Measurements from ENCODE around the gene ARPC1A.
"Not testable (repeated sequence)": the region's sequence is repeated elsewhere in the genome, so short reads cannot be mapped to it uniquely, and the experiment has no call there.

ARPC1A gene

DNA sequence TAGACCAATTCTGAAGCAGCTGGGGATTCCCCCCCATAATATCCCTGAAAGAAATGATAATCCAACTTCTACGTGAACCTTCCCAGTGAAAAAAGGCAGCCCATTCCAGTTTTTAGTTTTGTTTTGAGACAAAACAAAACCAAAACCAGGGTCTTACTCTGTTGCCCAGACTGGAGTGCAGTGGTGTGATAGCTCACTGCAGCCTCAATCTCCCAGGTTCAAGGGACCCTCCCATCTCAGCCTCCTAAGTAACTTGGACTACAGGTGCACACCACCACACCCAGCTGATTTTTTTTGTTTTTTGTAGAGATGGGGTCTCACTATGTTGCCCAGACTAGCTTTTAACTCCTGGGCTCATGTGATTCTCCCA, 12.5 kb upstream of the ARPC1A start:
- DNase-seq (ENCODE audit: extremely low spot score) = no peak
- TF ChIP-seq ZNF384 (IDR thresholded peaks at IDR 0.05) (no peak), LEF1 (IDR thresholded peaks at IDR 0.05; ENCODE audit: borderline replicate concordance) (no peak), ARNT (IDR thresholded peaks at IDR 0.05) (no peak), FOXK2 (IDR thresholded peaks at IDR 0.05) (no peak), ELF4 (IDR thresholded peaks at IDR 0.05) (no peak)
- POLR2A ChIA-PET = interaction anchor here (1.1 kb wide), 1 partner anchor 13 kb away, joined by 3 read pairs; the partner anchor contains the start of gene ARPC1A
- CTCF ChIA-PET = interaction anchor here (0.6 to 1.7 kb wide), 2 partner anchors 233 to 272 kb away, joined by 3 to 7 read pairs; no protein-coding TSS in a partner anchor

DNA sequence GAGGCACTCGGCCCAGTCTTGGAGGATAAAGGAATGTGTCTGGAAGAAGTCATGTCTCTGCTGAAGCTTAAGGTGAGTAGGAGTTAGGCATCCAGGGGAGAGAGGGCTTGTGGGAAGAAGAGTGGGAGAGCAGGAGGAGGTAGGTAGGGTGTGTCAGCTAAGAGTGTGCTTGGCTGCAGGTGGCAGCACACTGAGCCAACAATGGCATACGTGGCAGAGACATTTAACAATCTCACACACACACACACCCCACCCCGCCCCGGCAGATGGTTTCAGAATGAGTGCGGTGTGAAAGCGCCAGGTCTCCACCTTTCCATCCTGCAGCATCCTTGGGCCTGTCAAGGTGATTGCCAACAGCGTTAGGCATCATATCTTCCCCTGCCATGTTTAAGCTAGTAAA, 11.2 kb upstream of the ARPC1A start:
- CTCF ChIA-PET = no interaction called here
- TF ChIP-seq SUZ12 (IDR thresholded peaks at IDR 0.05) (no peak), FOXA1 (IDR thresholded peaks at IDR 0.05) (no peak), LEF1 (IDR thresholded peaks at IDR 0.05; ENCODE audit: borderline replicate concordance) (no peak), HDGF (IDR thresholded peaks at IDR 0.05; ENCODE audit: borderline replicate concordance) (no peak), ARNT (IDR thresholded peaks at IDR 0.05) (no peak), ELF4 (IDR thresholded peaks at IDR 0.05) (no peak), NFRKB (IDR thresholded peaks at IDR 0.05) (no peak), FOXK2 (IDR thresholded peaks at IDR 0.05) (no peak)

DNA sequence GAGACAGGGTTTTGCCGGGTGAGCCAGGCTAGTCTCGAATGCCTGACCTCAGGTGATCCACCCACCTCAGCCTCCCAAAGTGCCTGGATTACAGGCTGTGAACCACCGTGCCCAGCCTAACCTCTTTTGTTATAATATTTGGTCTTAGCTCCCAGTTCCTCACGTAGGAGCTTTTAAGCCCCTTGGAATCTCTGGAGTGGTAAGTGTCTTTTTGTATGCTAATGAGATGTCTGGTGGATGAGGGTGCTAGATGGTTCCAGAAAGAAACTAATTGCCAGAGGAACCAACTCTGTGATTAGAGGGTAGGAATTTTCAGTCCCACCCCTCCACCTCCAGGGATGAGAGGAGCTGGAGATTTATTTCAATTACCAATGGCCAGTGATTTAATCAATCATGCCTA, 5.3 kb upstream of the ARPC1A start:
- DNase-seq (ENCODE audit: extremely low spot score) = no peak
- CTCF ChIA-PET = no interaction called here
- TF ChIP-seq CTBP1 (IDR thresholded peaks at IDR 0.05; ENCODE audit: borderline replicate concordance) (no peak), ARNT (IDR thresholded peaks at IDR 0.05) (no peak), TARDBP (IDR thresholded peaks at IDR 0.05) (no peak), SUZ12 (IDR thresholded peaks at IDR 0.05) (no peak), FOXK2 (IDR thresholded peaks at IDR 0.05) (no peak), L3MBTL2 (conservative IDR thresholded peaks at IDR 0.05) (no peak), ELF4 (IDR thresholded peaks at IDR 0.05) (no peak), FOXA1 (IDR thresholded peaks at IDR 0.05) (no peak), LEF1 (IDR thresholded peaks at IDR 0.05; ENCODE audit: borderline replicate concordance) (no peak), BHLHE40 (IDR thresholded peaks at IDR 0.05; ENCODE audit: borderline replicate concordance) (no peak), SP1 (IDR thresholded peaks at IDR 0.05) (no peak), ZNF384 (IDR thresholded peaks at IDR 0.05) (no peak), HDGF (IDR thresholded peaks at IDR 0.05; ENCODE audit: borderline replicate concordance) (no peak), NFRKB (IDR thresholded peaks at IDR 0.05) (no peak), FOXM1 (IDR thresholded peaks at IDR 0.05; ENCODE audit: borderline replicate concordance) (no peak)
- POLR2A ChIA-PET = interaction anchor here (0.8 to 1.3 kb wide), 3 partner anchors 9 to 89 kb away, joined by 3 read pairs; partner anchors contain the start of gene BUD31

More for the DNA sequence above, 11.2 kb upstream of the ARPC1A start:
- POLR2A ChIA-PET = no interaction called here
- no peak for DNase-seq (ENCODE audit: extremely low spot score)

DNA sequence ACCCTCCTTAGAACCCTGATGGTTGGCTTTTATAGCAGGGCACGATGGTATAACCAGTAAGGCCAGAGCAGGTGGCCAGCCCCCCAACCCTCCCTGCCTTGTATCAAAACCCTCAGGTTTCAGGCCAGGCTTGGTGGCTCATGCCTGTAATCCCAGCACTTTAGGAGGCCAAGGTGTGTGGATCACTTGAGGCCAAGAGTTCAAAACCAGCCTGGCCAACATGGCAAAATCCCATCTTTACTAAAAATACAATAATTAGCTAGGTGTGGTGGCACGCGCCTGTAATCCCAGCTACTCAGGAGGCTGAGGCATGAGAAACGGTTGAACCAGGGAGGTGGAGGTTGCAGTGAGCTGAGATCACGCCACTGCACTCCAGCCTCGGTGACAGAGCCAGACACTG, 3.0 kb upstream of the ARPC1A start:
- CTCF ChIA-PET; DNase-seq (ENCODE audit: extremely low spot score); POLR2A ChIA-PET: not testable (repeated sequence)

DNA sequence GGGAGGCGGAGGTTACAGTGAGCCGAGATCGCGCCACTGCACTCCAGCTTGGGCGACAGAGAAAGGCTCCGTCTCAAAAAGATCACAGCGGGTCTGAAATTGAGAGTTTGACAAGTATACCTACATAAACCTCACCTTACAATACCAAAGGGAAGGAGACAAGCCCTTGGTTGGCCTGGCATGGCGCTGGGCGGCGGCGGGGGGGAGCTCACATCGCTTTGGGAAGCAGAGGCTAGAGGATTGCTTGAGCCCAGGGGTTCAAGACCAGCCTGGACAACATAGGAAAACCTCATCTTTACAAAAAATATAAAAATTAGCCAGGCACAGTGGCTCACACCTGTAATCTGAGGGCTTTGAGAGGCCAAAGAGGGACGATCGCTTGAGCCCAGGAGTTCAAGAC, 1.1 kb upstream of the ARPC1A start:
- CTCF ChIA-PET = no interaction called here
- POLR2A ChIA-PET = interaction anchor here (1.1 to 1.8 kb wide), 6 partner anchors 9 to 140 kb away, joined by 3 to 7 read pairs (median 3); partner anchors contain the start of genes BUD31 and PDAP1
- DNase-seq (ENCODE audit: extremely low spot score) = no peak
- no peak for TF ChIP-seq HDGF (IDR thresholded peaks at IDR 0.05; ENCODE audit: borderline replicate concordance)
- TF ChIP-seq FOXM1 (IDR thresholded peaks at IDR 0.05; ENCODE audit: borderline replicate concordance) = no peak
- no peak for TF ChIP-seq BHLHE40 (IDR thresholded peaks at IDR 0.05; ENCODE audit: borderline replicate concordance)
- no peak for TF ChIP-seq FOXK2 (IDR thresholded peaks at IDR 0.05)
- no peak for TF ChIP-seq CTBP1 (IDR thresholded peaks at IDR 0.05; ENCODE audit: borderline replicate concordance)
- no peak for TF ChIP-seq SUZ12 (IDR thresholded peaks at IDR 0.05)
- TF ChIP-seq ARNT (IDR thresholded peaks at IDR 0.05) = no peak
- TF ChIP-seq ELF4 (IDR thresholded peaks at IDR 0.05) = no peak
- TF ChIP-seq TARDBP (IDR thresholded peaks at IDR 0.05) = no peak
- TF ChIP-seq, protein P1, sequence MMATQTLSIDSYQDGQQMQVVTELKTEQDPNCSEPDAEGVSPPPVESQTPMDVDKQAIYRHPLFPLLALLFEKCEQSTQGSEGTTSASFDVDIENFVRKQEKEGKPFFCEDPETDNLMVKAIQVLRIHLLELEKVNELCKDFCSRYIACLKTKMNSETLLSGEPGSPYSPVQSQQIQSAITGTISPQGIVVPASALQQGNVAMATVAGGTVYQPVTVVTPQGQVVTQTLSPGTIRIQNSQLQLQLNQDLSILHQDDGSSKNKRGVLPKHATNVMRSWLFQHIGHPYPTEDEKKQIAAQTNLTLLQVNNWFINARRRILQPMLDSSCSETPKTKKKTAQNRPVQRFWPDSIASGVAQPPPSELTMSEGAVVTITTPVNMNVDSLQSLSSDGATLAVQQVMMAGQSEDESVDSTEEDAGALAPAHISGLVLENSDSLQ (IDR thresholded peaks at IDR 0.05) = no peak

DNA sequence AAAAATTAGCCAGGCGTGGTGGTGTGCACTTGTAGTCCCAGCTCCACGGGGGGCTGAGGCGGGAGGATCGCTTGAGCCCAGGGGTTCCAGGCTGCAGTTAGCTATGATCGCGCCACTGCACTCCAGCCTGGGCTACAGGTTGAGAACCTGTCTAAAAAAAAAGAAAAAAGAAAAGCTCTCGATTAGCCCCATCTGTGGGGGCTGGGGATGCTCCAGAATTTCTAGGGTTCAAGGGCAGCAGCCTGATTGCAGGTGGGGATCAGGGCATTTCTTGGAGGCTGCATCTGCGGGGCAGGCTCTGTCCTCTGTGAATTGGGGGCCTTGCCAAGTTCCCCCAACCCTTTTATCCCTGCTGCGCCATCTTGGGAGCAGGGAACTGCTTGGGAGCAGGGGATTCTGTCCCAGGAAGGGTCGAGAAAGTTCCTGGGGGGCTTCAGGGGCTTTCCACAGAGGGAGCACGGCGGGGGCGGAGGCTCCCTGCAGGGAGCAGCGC, 651 bp upstream of the ARPC1A start:
- POLR2A ChIA-PET = interaction anchor here (0.6 to 1.8 kb wide), 17 partner anchors 9 to 965 kb away, joined by 3 to 8 read pairs (median 3); partner anchors contain the start of genes BUD31 and PDAP1
- CTCF ChIA-PET = interaction anchor here (1.2 kb wide), 1 partner anchor 180 kb away, joined by 5 read pairs; no protein-coding TSS in a partner anchor
- no peak for TF ChIP-seq FOXM1 (IDR thresholded peaks at IDR 0.05; ENCODE audit: borderline replicate concordance)
- no peak for TF ChIP-seq SP1 (IDR thresholded peaks at IDR 0.05)
- TF ChIP-seq L3MBTL2 (conservative IDR thresholded peaks at IDR 0.05) = no peak
- TF ChIP-seq FOXK2 (IDR thresholded peaks at IDR 0.05) = no peak
- TF ChIP-seq ARNT (IDR thresholded peaks at IDR 0.05) = no peak
- peak; percentile 32 for DNase-seq (ENCODE audit: extremely low spot score)

DNA sequence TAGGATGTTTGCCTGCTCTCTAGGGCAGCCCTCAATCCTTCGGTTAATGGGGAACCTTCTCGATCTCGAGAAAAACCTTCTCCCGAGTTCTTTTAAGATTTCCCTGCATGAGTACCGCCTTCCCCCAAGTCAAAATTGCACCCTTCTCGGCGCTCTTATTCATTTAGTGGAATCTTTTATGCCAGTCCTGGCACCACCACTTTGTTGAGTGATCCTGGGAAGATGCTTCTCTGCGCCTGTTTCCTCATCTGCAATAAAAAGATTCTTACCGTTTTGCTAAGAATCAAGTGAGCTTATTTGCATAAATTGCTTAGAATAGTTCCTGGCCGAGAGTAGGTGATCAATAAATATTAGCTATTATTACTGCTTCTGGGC, 697 bp downstream of the ARPC1A start:
- DNase-seq (ENCODE audit: extremely low spot score) = no peak
- ChIA-PET POLR2A (interaction anchor here (1.1 to 1.6 kb wide), 3 partner anchors 31 to 286 kb away, joined by 3 to 5 read pairs (median 3); no protein-coding TSS in a partner anchor), CTCF (interaction anchor here (1.2 kb wide), 1 partner anchor 182 kb away, joined by 5 read pairs; no protein-coding TSS in a partner anchor)
- TF ChIP-seq CTBP1 (IDR thresholded peaks at IDR 0.05; ENCODE audit: borderline replicate concordance) = no peak
- TF ChIP-seq BHLHE40 (IDR thresholded peaks at IDR 0.05; ENCODE audit: borderline replicate concordance) = no peak
- TF ChIP-seq L3MBTL2 (conservative IDR thresholded peaks at IDR 0.05) = no peak
- TF ChIP-seq, protein P1 (IDR thresholded peaks at IDR 0.05) = no peak
- TF ChIP-seq ZNF384 (IDR thresholded peaks at IDR 0.05) = no peak
- TF ChIP-seq NFRKB (IDR thresholded peaks at IDR 0.05) = no peak
- no peak for TF ChIP-seq ELF4 (IDR thresholded peaks at IDR 0.05)
- TF ChIP-seq TARDBP (IDR thresholded peaks at IDR 0.05) = no peak
- TF ChIP-seq HDGF (IDR thresholded peaks at IDR 0.05; ENCODE audit: borderline replicate concordance) = no peak
- TF ChIP-seq SUZ12 (IDR thresholded peaks at IDR 0.05) = no peak
- no peak for TF ChIP-seq FOXA1 (IDR thresholded peaks at IDR 0.05)
- no peak for TF ChIP-seq FOXM1 (IDR thresholded peaks at IDR 0.05; ENCODE audit: borderline replicate concordance)
- no peak for TF ChIP-seq LEF1 (IDR thresholded peaks at IDR 0.05; ENCODE audit: borderline replicate concordance)
- no peak for TF ChIP-seq SP1 (IDR thresholded peaks at IDR 0.05)
- no peak for TF ChIP-seq ARNT (IDR thresholded peaks at IDR 0.05)
- no peak for TF ChIP-seq FOXK2 (IDR thresholded peaks at IDR 0.05)

DNA sequence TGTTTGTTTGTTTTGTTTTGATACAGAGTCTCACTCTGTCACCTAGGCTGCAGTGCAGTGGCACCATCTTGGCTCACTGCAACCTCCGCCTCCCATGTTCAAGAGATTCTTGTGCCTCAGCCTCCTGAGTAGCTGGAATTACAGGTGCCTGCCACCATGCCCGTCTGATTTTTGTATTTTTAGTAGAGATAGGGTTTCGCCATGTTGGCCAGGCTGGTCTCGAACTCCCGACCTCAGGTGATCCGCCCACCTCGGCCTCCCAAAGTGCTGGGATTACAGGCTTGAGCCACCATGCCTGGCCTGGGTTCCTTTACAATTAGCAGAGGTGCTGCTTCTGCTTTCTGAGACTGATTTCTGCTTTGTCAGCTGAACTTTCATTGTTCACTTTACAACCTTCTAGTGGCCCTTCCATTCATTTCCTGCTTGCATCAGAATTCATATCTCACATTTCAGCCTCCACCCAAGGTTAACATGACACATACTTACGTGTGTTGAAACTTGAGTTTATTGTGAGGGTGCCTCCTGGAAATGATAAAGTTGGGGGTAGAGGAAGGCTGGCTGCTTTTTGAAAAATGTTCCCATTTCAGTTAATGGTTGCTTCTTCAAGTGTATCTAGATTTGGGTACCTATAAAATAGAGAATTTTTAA, 4.7 kb downstream of the ARPC1A start:
- CTCF ChIA-PET = interaction anchor here (0.6 kb wide), 1 partner anchor 72 kb away, joined by 3 read pairs; no protein-coding TSS in a partner anchor
- DNase-seq (ENCODE audit: extremely low spot score); POLR2A ChIA-PET: not testable (repeated sequence)

Data from HEK293T (cell line).